PC-9 (cell line): ENCODE data around the gene NUDT3. TPM values are rescaled to one million over a fixed set of nuclear protein-coding genes. Genes with fewer than 3 reads are reported as not detected.
"Not testable (repeated sequence)": the region's sequence is repeated elsewhere in the genome, so short reads cannot be mapped to it uniquely, and the experiment has no call there.

Source experiments
- BruUV-seq: library from RNA; stranded (reverse); fragments of 400-500 nt; replicated peaks from 2 replicates; lab custom pipeline; 2021; lab: Mats Ljungman, UMichigan
- CTCF ChIA-PET: fragments of 300-600 bp; sonication (Branson Sonifier 250); formaldehyde crosslinking; loops from one replicate; lab custom pipeline; 2022; ENCODE audit warnings: antibody characterized with exemption; lab: Charles Lee
- POLR2A ChIA-PET: fragments of 300-600 bp; sonication (Branson Sonifier 250); formaldehyde crosslinking; loops from one replicate; lab custom pipeline; 2022; ENCODE audit warnings: antibody characterized with exemption; ENCODE audit not compliant: unreplicated experiment; lab: Charles Lee
- DNase-seq, 2 experiments: peaks; one replicate each; pipeline versions ENCODE4 v3.0.0 to v3.0.0-alpha.2; 2015 to 2022; ENCODE audit warnings: mixed read lengths in 1 of 2
- H2AFZ ChIP-seq: fragments of 200-600 bp; sonication (generic); 2 replicates; pipeline ENCODE4 v1.8.1; 2017; ENCODE audit warnings: antibody characterized with exemption
- H3F3A ChIP-seq: fragments of 200-600 bp; sonication (generic); 2 replicates; pipeline ENCODE4 v1.8.1; 2017; ENCODE audit warnings: antibody characterized with exemption, mild to moderate bottlenecking, low read depth; ENCODE audit not compliant: insufficient read depth
- H3K27ac ChIP-seq: fragments of 200-600 bp; sonication (generic); 2 replicates; pipeline ENCODE4 v1.6.1; 2016; ENCODE audit warnings: mixed run types
- H3K27me3 ChIP-seq: fragments of 200-600 bp; sonication (generic); 2 replicates; pipeline ENCODE4 v1.6.1; 2016; ENCODE audit warnings: low read depth, mixed run types; ENCODE audit not compliant: insufficient read depth
- H3K36me3 ChIP-seq: fragments of 200-600 bp; sonication (generic); 2 replicates; pipeline ENCODE4 v1.6.1; 2016; ENCODE audit warnings: low read depth, mixed run types
- H3K4me1 ChIP-seq: fragments of 200-600 bp; sonication (generic); replicated peaks from 2 replicates; pipeline ENCODE4 v1.6.1; 2016; ENCODE audit warnings: mixed run types; ENCODE audit not compliant: insufficient read depth
- H3K4me2 ChIP-seq: fragments of 200-600 bp; sonication (generic); 2 replicates; pipeline ENCODE4 v1.6.1; 2017; ENCODE audit warnings: mixed run types
- H3K4me3 ChIP-seq: fragments of 200-600 bp; sonication (generic); 2 replicates; pipeline ENCODE4 v1.6.1; 2016; ENCODE audit warnings: mixed run types
- H3K79me2 ChIP-seq: fragments of 200-600 bp; sonication (generic); 2 replicates; pipeline ENCODE4 v1.6.1; 2017; ENCODE audit warnings: low read depth, mixed run types
- H3K9me2 ChIP-seq: fragments of 200-600 bp; sonication (generic); 2 replicates; pipeline ENCODE4 v1.8.1; 2017; ENCODE audit warnings: mild to moderate bottlenecking; ENCODE audit not compliant: insufficient read depth
- H3K9me3 ChIP-seq: fragments of 200-600 bp; sonication (generic); 2 replicates; pipeline ENCODE4 v1.8.1; 2016; ENCODE audit warnings: low read depth; ENCODE audit not compliant: insufficient read depth
- H4K20me1 ChIP-seq: fragments of 200-600 bp; sonication (generic); 2 replicates; pipeline ENCODE4 v1.8.1; 2017; ENCODE audit not compliant: insufficient read depth
- CTCF ChIP-seq: fragments of 200-600 bp; sonication (generic); conservative IDR thresholded peaks from 2 replicates; pipeline ENCODE4 v1.6.1; 2017; ENCODE audit warnings: mixed run types, antibody characterized with exemption, mild to moderate bottlenecking, moderate library complexity
- EZH2 ChIP-seq: fragments of 200-600 bp; sonication (generic); IDR thresholded peaks from 2 replicates; pipeline ENCODE4 v1.8.0; 2017; ENCODE audit warnings: antibody characterized with exemption, low read depth
- intact Hi-C: fragments of 100-400 bp; cut with micrococcal nuclease; formaldehyde crosslinking; loops from one replicate; pipeline ENCODE4 v1.10.0; 2022; ENCODE audit not compliant: unreplicated experiment
- total RNA-seq: library from RNA; stranded (reverse); gene quantifications from 2 replicates; pipeline ENCODE4 v1.2.3, GENCODE V29; 2021

NUDT3 gene
- total RNA-seq, 1 experiment from 2014 or later, result 19.1 TPM

DNA sequence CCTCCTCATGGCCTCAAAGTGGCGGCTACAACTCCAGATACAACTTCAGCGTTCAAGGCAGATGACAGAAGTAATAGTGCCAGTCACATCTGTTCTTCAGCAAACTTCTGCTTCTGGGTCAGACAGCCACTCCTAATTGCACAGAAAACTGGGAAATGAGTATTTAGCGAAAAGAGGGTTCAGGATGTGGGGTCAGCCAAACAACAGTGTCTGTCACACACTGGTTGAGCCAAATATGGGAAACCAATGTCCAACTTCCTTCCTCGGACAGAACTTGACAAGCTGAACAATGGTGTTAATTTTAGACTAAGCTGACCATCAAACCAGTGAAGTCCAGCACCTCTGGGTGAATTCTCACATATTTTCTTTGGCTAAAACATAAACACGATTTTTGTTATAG lies 22.1 kb downstream of the NUDT3 start:
- ChIA-PET POLR2A (interaction anchor here (0.7 kb wide), 1 partner anchor 17 kb away, joined by 3 read pairs; no protein-coding TSS in a partner anchor), CTCF (no interaction called here)
- Histone ChIP-seq H3K4me3 (no peak overlapping the region), H3K36me3 (no peaks in the 10 kb centered on the region), H3K27me3 (no peaks in the 10 kb centered on the region), H2AFZ (no peak overlapping the region), H3K4me2 (no peak overlapping the region), H3K9me2 (no peaks in the 10 kb centered on the region), H3K79me2 (peaks cover 73% of the 10 kb centered on the region), H3K4me1 (no peaks in the 10 kb centered on the region), H3K9me3 (no peaks in the 10 kb centered on the region), H4K20me1 (peaks cover 21% of the 10 kb centered on the region), H3K27ac (no peak overlapping the region), H3F3A (peaks cover 12% of the 10 kb centered on the region)
- no peak for DNase-seq
- TF ChIP-seq EZH2, result no peak
- TF ChIP-seq CTCF, result no peak
- BruUV-seq, result no TSS peak
- intact Hi-C loops, result no loop called here

DNA sequence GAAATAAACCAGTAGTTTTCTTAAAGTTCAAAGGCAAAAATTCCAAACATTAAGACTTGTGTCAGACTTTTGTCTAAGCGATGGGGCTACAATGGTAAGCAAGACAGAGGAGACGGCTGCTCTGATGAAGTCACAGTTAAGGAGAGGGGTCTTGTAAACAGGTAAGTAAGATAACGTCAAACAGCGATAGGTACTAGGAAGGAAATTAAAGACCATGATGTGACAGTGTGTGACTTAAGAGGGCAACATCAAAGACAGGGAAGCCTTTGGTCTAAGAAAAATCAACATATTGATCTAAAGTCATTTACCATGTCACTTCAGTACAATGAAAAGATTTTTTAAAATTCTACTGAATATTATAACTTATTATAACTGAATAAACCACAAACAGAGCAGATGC lies 23.1 kb downstream of the NUDT3 start:
- H3K4me1 ChIP-seq, result no peaks in the 10 kb centered on the region
- DNase-seq, result no peak
- no peak overlapping the region for H2AFZ ChIP-seq
- H3F3A ChIP-seq, result peaks cover 10% of the 10 kb centered on the region
- no peaks in the 10 kb centered on the region for H3K27me3 ChIP-seq
- no peak overlapping the region for H3K4me2 ChIP-seq
- ChIA-PET POLR2A (no interaction called here), CTCF (no interaction called here)
- no peaks in the 10 kb centered on the region for H3K9me3 ChIP-seq
- TF ChIP-seq EZH2 (no peak), CTCF (no peak)
- no peaks in the 10 kb centered on the region for H3K9me2 ChIP-seq
- no TSS peak for BruUV-seq
- H3K4me3 ChIP-seq, result no peak overlapping the region
- no peaks in the 10 kb centered on the region for H3K36me3 ChIP-seq
- intact Hi-C loops, result no loop called here
- peaks cover 73% of the 10 kb centered on the region for H3K79me2 ChIP-seq
- H3K27ac ChIP-seq, result no peak overlapping the region
- H4K20me1 ChIP-seq, result peaks cover 19% of the 10 kb centered on the region

DNA sequence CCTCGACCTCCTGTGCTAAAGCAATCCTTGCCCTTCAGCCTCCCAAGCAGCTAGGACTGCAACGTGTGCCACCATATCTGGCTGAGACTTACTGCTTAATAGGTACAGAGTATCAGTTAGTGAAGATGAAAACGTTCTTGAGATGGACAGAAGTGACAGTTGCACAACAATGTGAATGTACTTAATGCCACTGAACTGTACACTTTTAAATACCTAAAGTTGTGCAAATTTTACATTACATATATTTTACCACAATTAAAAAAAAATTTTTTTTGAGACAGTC lies 25.9 kb downstream of the NUDT3 start:
- Histone ChIP-seq H3K27me3 (no peaks in the 10 kb centered on the region), H3F3A (peaks cover 7% of the 10 kb centered on the region; the same call in 1 of the 2 replicates), H3K9me3 (no peaks in the 10 kb centered on the region), H3K4me1 (no peaks in the 10 kb centered on the region), H3K4me3 (no peak overlapping the region), H3K4me2 (no peak overlapping the region), H4K20me1 (peaks cover 40% of the 10 kb centered on the region), H3K27ac (no peak overlapping the region), H3K79me2 (peaks cover 79% of the 10 kb centered on the region), H3K36me3 (no peaks in the 10 kb centered on the region), H2AFZ (no peak overlapping the region), H3K9me2 (no peaks in the 10 kb centered on the region)
- intact Hi-C loops, result no loop called here
- DNase-seq, result no peak
- POLR2A ChIA-PET, result no interaction called here
- TF ChIP-seq EZH2 (no peak), CTCF (no peak)
- CTCF ChIA-PET, result interaction anchor here (0.5 kb wide), 1 partner anchor 20 kb away, joined by 4 read pairs; no protein-coding TSS in a partner anchor
- no TSS peak for BruUV-seq

GRCh38 chr6:34365781-34366638 lies 26.5 kb downstream of the NUDT3 start:
- H3K36me3 ChIP-seq, BruUV-seq, H3K27me3 ChIP-seq, H3K4me1 ChIP-seq, intact Hi-C loops, H3F3A ChIP-seq, H3K4me2 ChIP-seq, H3K27ac ChIP-seq, H3K4me3 ChIP-seq, H3K9me2 ChIP-seq, DNase-seq, H3K9me3 ChIP-seq, POLR2A ChIA-PET, H2AFZ ChIP-seq: not testable (repeated sequence)
- Histone ChIP-seq H4K20me1 (peaks cover 38% of the 10 kb centered on the region), H3K79me2 (peaks cover 80% of the 10 kb centered on the region)
- CTCF ChIA-PET, result interaction anchor here (0.5 kb wide), 1 partner anchor 21 kb away, joined by 4 read pairs; no protein-coding TSS in a partner anchor

- POLR2A ChIA-PET, result interaction anchor here (0.6 kb wide), 1 partner anchor 48 kb away, joined by 5 read pairs; no protein-coding TSS in a partner anchor
- DNase-seq, H3K36me3 ChIP-seq, CTCF ChIA-PET, intact Hi-C loops, H3K9me2 ChIP-seq, BruUV-seq, H3K27ac ChIP-seq, H3F3A ChIP-seq, H2AFZ ChIP-seq, H3K4me3 ChIP-seq, H3K9me3 ChIP-seq, H3K4me1 ChIP-seq, H3K27me3 ChIP-seq, H3K4me2 ChIP-seq: not testable (repeated sequence)
- Histone ChIP-seq H3K79me2 (peaks cover 80% of the 10 kb centered on the region), H4K20me1 (peaks cover 45% of the 10 kb centered on the region)
These were observed 28.8 kb downstream of the NUDT3 start for GRCh38 chr6:34363681-34364075.
